ENCODE data around the gene ROCK2. TPM values are rescaled to one million over a fixed set of nuclear protein-coding genes. Genes with fewer than 3 reads are reported as not detected.
"Not testable (repeated sequence)": the region's sequence is repeated elsewhere in the genome, so short reads cannot be mapped to it uniquely, and the experiment has no call there.

ROCK2 gene
- total RNA-seq, 3 donors from 2014 or later, result 67.7 to 77.8 (median 71.0) TPM

DNA sequence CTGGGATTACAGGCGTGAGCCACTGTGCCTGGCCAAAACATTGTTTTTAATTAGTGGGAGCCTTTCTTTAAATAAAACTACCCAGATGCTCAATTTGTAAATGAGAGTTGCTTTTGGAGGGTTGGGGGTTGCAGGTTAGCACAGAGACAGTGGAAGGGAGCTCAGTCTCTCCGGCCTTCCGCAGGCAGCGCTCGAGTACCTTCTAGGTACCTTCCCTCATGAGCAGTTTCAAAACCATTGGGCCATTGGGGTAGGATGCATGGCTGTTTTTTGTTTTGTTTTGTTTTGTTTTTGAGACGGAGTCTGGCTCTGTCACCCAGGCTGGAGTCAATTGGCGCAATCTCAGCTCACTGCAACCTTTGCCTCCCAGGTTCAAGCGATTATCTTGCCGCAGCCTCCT, 170.2 kb downstream of the ROCK2 start:
- Histone ChIP-seq H3K4me1 (ENCODE audit: low read depth) (no peaks in the 10 kb centered on the region), H3K4me3 (no peak overlapping the region), H3K9me3 (no peaks in the 10 kb centered on the region), H3K36me3 (ENCODE audit: low read depth) (no peaks in the 10 kb centered on the region)
- intact Hi-C loops (cut with DNase I, micrococcal nuclease), result no loop called here
- DNase-seq, result no peak
- TF ChIP-seq, protein P1, sequence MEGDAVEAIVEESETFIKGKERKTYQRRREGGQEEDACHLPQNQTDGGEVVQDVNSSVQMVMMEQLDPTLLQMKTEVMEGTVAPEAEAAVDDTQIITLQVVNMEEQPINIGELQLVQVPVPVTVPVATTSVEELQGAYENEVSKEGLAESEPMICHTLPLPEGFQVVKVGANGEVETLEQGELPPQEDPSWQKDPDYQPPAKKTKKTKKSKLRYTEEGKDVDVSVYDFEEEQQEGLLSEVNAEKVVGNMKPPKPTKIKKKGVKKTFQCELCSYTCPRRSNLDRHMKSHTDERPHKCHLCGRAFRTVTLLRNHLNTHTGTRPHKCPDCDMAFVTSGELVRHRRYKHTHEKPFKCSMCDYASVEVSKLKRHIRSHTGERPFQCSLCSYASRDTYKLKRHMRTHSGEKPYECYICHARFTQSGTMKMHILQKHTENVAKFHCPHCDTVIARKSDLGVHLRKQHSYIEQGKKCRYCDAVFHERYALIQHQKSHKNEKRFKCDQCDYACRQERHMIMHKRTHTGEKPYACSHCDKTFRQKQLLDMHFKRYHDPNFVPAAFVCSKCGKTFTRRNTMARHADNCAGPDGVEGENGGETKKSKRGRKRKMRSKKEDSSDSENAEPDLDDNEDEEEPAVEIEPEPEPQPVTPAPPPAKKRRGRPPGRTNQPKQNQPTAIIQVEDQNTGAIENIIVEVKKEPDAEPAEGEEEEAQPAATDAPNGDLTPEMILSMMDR (IDR thresholded peaks at IDR 0.05), result no peak
- ATAC-seq, result no peak

DNA sequence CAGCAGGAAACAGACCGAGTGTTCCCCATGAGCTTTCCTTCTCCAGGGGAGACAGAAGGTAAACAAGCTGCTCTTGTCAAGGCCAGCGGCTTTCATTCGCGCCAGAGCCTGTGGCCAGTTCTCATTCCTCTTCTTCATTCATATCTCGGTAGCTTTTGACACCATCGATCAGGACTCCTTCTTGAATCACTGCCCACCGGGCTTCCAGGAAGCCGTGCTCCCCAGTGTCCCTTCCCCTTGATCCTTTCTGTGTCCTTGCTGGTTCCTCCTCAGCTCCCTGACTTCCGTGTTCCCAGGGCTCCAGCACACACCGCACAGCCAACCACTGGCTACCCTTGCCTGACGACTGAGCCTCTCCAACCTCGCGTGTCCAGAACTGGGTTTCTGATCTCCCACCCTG, 175.1 kb downstream of the ROCK2 start:
- H3K9me3 ChIP-seq, result no peaks in the 10 kb centered on the region
- H3K4me3 ChIP-seq, result no peak overlapping the region
- TF ChIP-seq, protein P1 (IDR thresholded peaks at IDR 0.05), result no peak
- no peaks in the 10 kb centered on the region for H3K36me3 ChIP-seq (ENCODE audit: low read depth)
- H3K4me1 ChIP-seq (ENCODE audit: low read depth), result no peaks in the 10 kb centered on the region
- DNase-seq (no peak), ATAC-seq (peak; percentile 56)
- intact Hi-C loops (cut with DNase I, micrococcal nuclease), result no loop called here

DNA sequence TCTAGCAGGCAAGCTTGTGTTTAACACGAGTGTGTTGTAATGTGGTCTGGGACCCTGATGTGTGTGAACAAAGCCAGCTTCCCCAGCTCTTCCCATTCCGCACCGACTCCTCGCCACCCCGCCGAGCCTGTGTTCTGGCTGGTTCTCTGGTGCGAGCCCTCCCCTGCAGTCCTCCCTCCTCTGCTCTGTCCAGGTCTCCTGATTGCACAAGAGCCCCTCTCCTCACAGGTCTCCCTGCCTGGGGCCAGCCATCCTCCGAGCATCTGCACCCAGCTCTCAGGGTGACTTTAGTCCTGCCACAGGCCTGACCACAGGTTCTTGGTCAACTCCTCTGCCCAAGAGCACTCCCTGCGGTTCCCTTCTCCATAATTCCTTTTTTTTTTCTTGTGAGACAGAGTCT, 175.9 kb downstream of the ROCK2 start:
- TF ChIP-seq, protein P1 (IDR thresholded peaks at IDR 0.05), result no peak
- no peak for ATAC-seq

DNA sequence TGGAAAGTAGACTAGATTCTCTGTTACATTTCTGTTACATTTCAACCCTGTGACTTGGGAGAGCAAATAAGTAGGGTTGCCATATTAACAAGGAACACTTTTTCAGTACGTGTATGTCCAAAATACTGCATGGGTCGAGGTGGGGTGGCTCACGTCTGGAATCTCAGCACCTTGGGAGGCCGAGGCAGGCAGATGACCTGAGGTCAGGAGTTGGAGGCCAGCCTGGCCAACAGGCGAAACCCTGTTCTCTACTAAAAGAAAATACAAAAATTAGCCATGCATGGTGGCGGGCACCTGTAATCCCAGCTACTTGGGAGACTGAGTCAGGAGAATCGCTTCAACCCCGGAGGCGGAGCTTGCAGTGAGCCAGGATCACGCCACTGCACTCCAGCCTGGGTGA, 178.0 kb downstream of the ROCK2 start:
- H3K4me3 ChIP-seq, result no peak overlapping the region
- H3K36me3 ChIP-seq (ENCODE audit: low read depth), result no peaks in the 10 kb centered on the region
- TF ChIP-seq, protein P1 (IDR thresholded peaks at IDR 0.05), result no peak
- no peaks in the 10 kb centered on the region for H3K9me3 ChIP-seq
- intact Hi-C loops (cut with DNase I, micrococcal nuclease), result no loop called here
- DNase-seq, result no peak
- no peak for ATAC-seq
- H3K4me1 ChIP-seq (ENCODE audit: low read depth), result no peaks in the 10 kb centered on the region

More for the DNA sequence above, 175.9 kb downstream of the ROCK2 start:
- no peaks in the 10 kb centered on the region for H3K36me3 ChIP-seq (ENCODE audit: low read depth)
- no peak for DNase-seq
- no peak overlapping the region for H3K4me3 ChIP-seq
- intact Hi-C loops (cut with DNase I, micrococcal nuclease), result no loop called here
- H3K4me1 ChIP-seq (ENCODE audit: low read depth), result no peaks in the 10 kb centered on the region
- no peaks in the 10 kb centered on the region for H3K9me3 ChIP-seq

DNA sequence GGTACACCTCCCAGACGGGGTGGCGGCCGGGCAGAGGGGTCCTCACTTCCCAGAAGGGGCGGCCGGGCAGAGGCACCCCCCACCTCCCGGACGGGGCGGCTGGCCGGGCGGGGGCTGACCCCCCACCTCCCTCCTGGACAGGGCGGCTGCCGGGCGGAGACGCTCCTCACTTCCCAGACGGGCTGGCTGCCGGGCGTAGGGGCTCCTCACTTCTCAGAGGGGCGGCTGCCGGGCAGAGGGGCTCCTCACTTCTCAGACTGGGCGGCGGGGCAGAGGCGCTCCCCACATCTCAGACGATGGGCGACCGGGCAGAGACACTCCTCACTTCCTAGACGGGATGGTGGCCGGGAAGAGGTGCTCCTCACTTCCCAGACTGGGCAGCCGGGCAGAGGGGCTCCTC, 179.4 kb downstream of the ROCK2 start:
- H3K4me3 ChIP-seq; H3K36me3 ChIP-seq (ENCODE audit: low read depth); DNase-seq; H3K4me1 ChIP-seq (ENCODE audit: low read depth); H3K9me3 ChIP-seq; intact Hi-C loops (cut with DNase I, micrococcal nuclease); ATAC-seq: not testable (repeated sequence)

DNA sequence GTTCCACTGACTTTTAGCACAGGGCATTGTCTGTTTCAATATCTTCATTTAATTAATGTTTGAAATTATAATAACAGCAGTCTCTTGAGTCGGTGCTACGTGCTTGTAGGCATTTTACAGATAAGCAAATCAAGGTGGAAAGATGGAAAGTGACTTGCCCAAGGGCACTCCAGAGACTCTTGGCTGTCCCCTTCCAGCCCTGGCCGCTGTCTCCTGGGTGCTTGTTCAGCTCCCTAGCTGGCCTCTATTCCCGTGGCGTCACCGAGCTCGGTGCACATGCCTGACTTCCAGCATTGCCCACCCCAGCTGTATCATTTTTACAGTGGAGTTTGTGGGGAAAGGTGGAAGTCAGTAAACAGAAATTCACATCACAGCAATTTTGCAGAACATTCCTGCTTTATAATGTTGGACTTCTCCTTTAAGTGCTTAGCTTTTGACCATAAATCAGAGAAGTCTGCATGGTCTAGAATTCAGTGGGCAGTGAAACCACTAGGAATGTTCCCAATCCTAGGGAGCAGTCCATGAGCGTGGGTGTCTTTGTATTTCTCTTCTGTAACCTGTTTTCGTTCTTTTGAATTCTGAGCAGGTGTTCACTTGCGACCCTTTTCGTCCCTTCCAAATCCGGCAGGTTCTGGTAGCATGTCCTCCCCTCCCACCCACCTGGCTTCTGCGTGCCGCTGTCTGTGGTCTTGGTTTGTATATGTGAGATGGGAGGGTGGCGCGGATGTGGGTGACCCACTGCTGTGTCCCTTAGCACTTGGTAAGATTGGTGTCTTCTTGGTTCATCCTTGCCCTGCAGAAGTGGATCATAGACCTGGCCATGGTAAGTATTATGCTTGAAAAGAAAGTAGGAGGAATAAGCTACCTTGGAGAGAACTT, 180.8 kb downstream of the ROCK2 start:
- no peaks in the 10 kb centered on the region for H3K36me3 ChIP-seq (ENCODE audit: low read depth)
- TF ChIP-seq, protein P1 (IDR thresholded peaks at IDR 0.05), result no peak
- DNase-seq, result no peak
- intact Hi-C loops (cut with DNase I, micrococcal nuclease), result no loop called here
- no peaks in the 10 kb centered on the region for H3K9me3 ChIP-seq
- ATAC-seq, result no peak
- H3K4me3 ChIP-seq, result no peak overlapping the region
- no peaks in the 10 kb centered on the region for H3K4me1 ChIP-seq (ENCODE audit: low read depth)
